ENCODE data around the gene F7.
"Not testable (repeated sequence)": the region's sequence is repeated elsewhere in the genome, so short reads cannot be mapped to it uniquely, and the experiment has no call there.

F7 gene

GRCh38 chr13:113105032-113105920 is at the start of gene F7:
Gene F7, plus strand, starts transcription at chr13:113105791. Its CDS starts 51 bp downstream, at chr13:113105842.
- CTCF ChIA-PET, result interaction anchor here (0.5 kb wide), 1 partner anchor 114 kb away, joined by 3 read pairs; no protein-coding TSS in a partner anchor
- H3K4me3 ChIP-seq (ENCODE audit: low read depth, low read length), result no peak within 1 kb of the TSS

GRCh38 chr13:113057084-113057483 is 48.5 kb upstream of the F7 start:
- CTCF ChIA-PET, result no interaction called here
- no peak for DNase-seq (ENCODE audit: low read depth, low spot score)
- no peak overlapping the region for H3K4me3 ChIP-seq (ENCODE audit: low read depth, low read length)
- POLR2A ChIA-PET, result no interaction called here
- TF ChIP-seq CTCF (IDR thresholded peaks at IDR 0.05; ENCODE audit: insufficient read depth, low read length, missing control alignments), result no peak

More at GRCh38 chr13:113105032-113105920, at the start of gene F7:
- POLR2A ChIA-PET, result no interaction called here
- no peak for DNase-seq (ENCODE audit: low read depth, low spot score)
- no peak for TF ChIP-seq CTCF (IDR thresholded peaks at IDR 0.05; ENCODE audit: insufficient read depth, low read length, missing control alignments)

GRCh38 chr13:113057559-113057958 is 48.0 kb upstream of the F7 start:
- DNase-seq (ENCODE audit: low read depth, low spot score); H3K4me3 ChIP-seq (ENCODE audit: low read depth, low read length); CTCF ChIA-PET; POLR2A ChIA-PET: not testable (repeated sequence)

- POLR2A ChIA-PET, result no interaction called here
- no peak for DNase-seq (ENCODE audit: low read depth, low spot score)
- CTCF ChIA-PET, result no interaction called here
- H3K4me3 ChIP-seq (ENCODE audit: low read depth, low read length), result no peak overlapping the region
- no peak for TF ChIP-seq CTCF (IDR thresholded peaks at IDR 0.05; ENCODE audit: insufficient read depth, low read length, missing control alignments)
Observed at GRCh38 chr13:113058129-113058987, 47.2 kb upstream of the F7 start.

- POLR2A ChIA-PET, result no interaction called here
- CTCF ChIA-PET, result interaction anchor here (1.0 kb wide), 1 partner anchor 31 kb away, joined by 3 read pairs; no protein-coding TSS in a partner anchor
- no peak for DNase-seq (ENCODE audit: low read depth, low spot score)
- no peak overlapping the region for H3K4me3 ChIP-seq (ENCODE audit: low read depth, low read length)
- TF ChIP-seq CTCF (IDR thresholded peaks at IDR 0.05; ENCODE audit: insufficient read depth, low read length, missing control alignments), result no peak
Observed at GRCh38 chr13:113058988-113059850, 46.4 kb upstream of the F7 start.

- H3K4me3 ChIP-seq (ENCODE audit: low read depth, low read length), result no peak overlapping the region
- no peak for DNase-seq (ENCODE audit: low read depth, low spot score)
- no peak for TF ChIP-seq CTCF (IDR thresholded peaks at IDR 0.05; ENCODE audit: insufficient read depth, low read length, missing control alignments)
- ChIA-PET POLR2A (no interaction called here), CTCF (interaction anchor here (0.8 to 1.0 kb wide), 2 partner anchors 32 to 36 kb away, joined by 3 to 4 read pairs; no protein-coding TSS in a partner anchor)
Observed at GRCh38 chr13:113059891-113060290, 45.7 kb upstream of the F7 start.

Data from AG04449 (cell line).